ENCODE results near the gene MUC6. TPM values are rescaled to one million over a fixed set of nuclear protein-coding genes. Genes with fewer than 3 reads are reported as not detected.

Gene MUC6
- total and polyA plus RNA-seq, 9 of the 15 experiments (the other 6 are each of a cell fraction or from before 2014, with no cell fraction given): not detected

- no peak for ATAC-seq
- H3K4me2 ChIP-seq (ENCODE audit: insufficient read depth, low read length): no peak overlapping the region
- no peak overlapping the region for H3K27ac ChIP-seq (ENCODE audit: extremely low read depth, low read depth, low read length)
- no peaks in the 10 kb centered on the region for H3K9me3 ChIP-seq (replicated peaks; ENCODE audit: control insufficient read depth, insufficient read depth, low read depth, low read length)
- no peaks in the 10 kb centered on the region for H3K79me2 ChIP-seq (ENCODE audit: control insufficient read depth, insufficient read depth, low read length)
- no TSS peak for BruUV-seq (replicated peaks)
- H3K9ac ChIP-seq (ENCODE audit: insufficient read depth in 1 of 2, low read depth in 2 of 2, low read length in 2 of 2): no peak overlapping the region
- H2AFZ ChIP-seq (ENCODE audit: low read depth, low read length): no peak overlapping the region
- ChIA-PET CTCF (ENCODE audit: low intra/inter-chr PET ratio) (no interaction called here), POLR2A (no interaction called here)
- no peak for TF ChIP-seq KHSRP (IDR thresholded peaks at IDR 0.05)
- TF ChIP-seq ERF (CRISPR knock-in tag; IDR thresholded peaks at IDR 0.05): no peak
- no peak for DNase-seq (ENCODE audit: extremely low read depth in 1 of 4, low spot score in 3 of 4)
- intact Hi-C loops (cut with micrococcal nuclease) (no loop called here), in situ Hi-C loops (cut with MboI) (no loop called here)
- no peaks in the 10 kb centered on the region for H3K36me3 ChIP-seq (ENCODE audit: control insufficient read depth, insufficient read depth, low read length)
- 14% methylated on average over 13 of the region's 18 CpGs for WGBS (ENCODE audit: insufficient coverage, low coverage, missing lambda C conversion rate)
- FAIRE-seq: no peak
- H4K20me1 ChIP-seq (replicated peaks; ENCODE audit: control insufficient read depth, insufficient read depth, low read length): peaks cover 3% of the 10 kb centered on the region; the same call in 1 of the 2 replicates
- peaks cover 3 to 28% of the 10 kb centered on the region in 2 experiments; a peak in 4 of 5 replicates for H3K27me3 ChIP-seq (ENCODE audit: control insufficient read depth in 2 of 2, insufficient read depth in 2 of 2, low read length in 2 of 2)
- H3K9me1 ChIP-seq (ENCODE audit: control insufficient read depth, insufficient read depth, low read length): no peaks in the 10 kb centered on the region
- H3K4me3 ChIP-seq: no peak overlapping the region
- peaks cover 0 to 19% of the 10 kb centered on the region in 2 experiments; a peak in 3 of 5 replicates for H3K4me1 ChIP-seq (replicated peaks in 1 of 2; ENCODE audit: control insufficient read depth in 2 of 2, insufficient read depth in 2 of 2, low read length in 2 of 2)
Observed at GRCh38 chr11:1076061-1076665, 39.6 kb upstream of the MUC6 start.

DNA sequence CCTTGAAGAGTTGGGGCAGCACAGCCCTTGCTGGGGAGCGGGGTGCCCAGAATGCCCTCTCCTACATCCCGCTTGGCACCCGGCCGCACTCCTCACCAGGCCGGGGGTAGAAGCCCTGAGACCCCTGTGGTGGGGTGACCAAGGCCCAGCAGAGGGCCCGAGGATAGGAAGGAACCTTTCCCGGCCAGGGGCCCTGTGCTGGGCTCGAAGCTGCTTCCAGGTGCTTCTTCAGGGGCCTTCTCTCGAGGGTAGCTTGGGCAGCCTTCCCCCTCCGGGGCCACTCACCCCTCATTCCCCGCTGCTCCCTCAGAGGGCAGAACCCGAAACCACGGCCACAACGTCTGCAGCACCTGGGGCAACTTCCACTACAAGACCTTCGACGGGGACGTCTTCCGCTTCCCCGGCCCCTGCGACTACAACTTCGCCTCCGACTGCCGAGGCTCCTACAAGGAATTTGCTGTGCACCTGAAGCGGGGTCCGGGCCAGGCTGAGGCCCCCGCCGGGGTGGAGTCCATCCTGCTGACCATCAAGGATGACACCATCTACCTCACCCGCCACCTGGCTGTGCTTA is 38.9 kb upstream of the MUC6 start:
- Histone ChIP-seq H2AFZ (ENCODE audit: low read depth, low read length) (no peak overlapping the region), H3K4me1 (replicated peaks in 1 of 2; ENCODE audit: control insufficient read depth in 2 of 2, insufficient read depth in 2 of 2, low read length in 2 of 2) (peaks cover 0 to 19% of the 10 kb centered on the region in 2 experiments; a peak in 3 of 5 replicates), H3K4me3 (no peak overlapping the region), H3K27ac (ENCODE audit: extremely low read depth, low read depth, low read length) (no peak overlapping the region), H3K9me1 (ENCODE audit: control insufficient read depth, insufficient read depth, low read length) (no peaks in the 10 kb centered on the region), H3K36me3 (ENCODE audit: control insufficient read depth, insufficient read depth, low read length) (no peaks in the 10 kb centered on the region), H3K9ac (ENCODE audit: insufficient read depth in 1 of 2, low read depth in 2 of 2, low read length in 2 of 2) (no peak overlapping the region), H3K79me2 (ENCODE audit: control insufficient read depth, insufficient read depth, low read length) (no peaks in the 10 kb centered on the region), H3K27me3 (ENCODE audit: control insufficient read depth in 2 of 2, insufficient read depth in 2 of 2, low read length in 2 of 2) (peaks cover 3 to 28% of the 10 kb centered on the region in 2 experiments; a peak in 4 of 5 replicates), H3K9me3 (replicated peaks; ENCODE audit: control insufficient read depth, insufficient read depth, low read depth, low read length) (no peaks in the 10 kb centered on the region), H3K4me2 (ENCODE audit: insufficient read depth, low read length) (no peak overlapping the region), H4K20me1 (replicated peaks; ENCODE audit: control insufficient read depth, insufficient read depth, low read length) (peaks cover 8% of the 10 kb centered on the region; the same call in 1 of the 2 replicates)
- in situ Hi-C loops (cut with MboI): no loop called here
- 11% methylated on average over 26 of the region's 28 CpGs for WGBS (ENCODE audit: insufficient coverage, low coverage, missing lambda C conversion rate)
- FAIRE-seq: no peak
- DNase-seq (ENCODE audit: extremely low read depth in 1 of 4, low spot score in 3 of 4): no peak
- ATAC-seq: peak; percentile 33; the same call in 1 of the 3 replicates
- ChIA-PET POLR2A (no interaction called here), CTCF (ENCODE audit: low intra/inter-chr PET ratio) (no interaction called here)
- BruUV-seq (replicated peaks): no TSS peak
- intact Hi-C loops (cut with micrococcal nuclease): no loop called here
- TF ChIP-seq SRSF9 (IDR thresholded peaks at IDR 0.05; ENCODE audit: borderline replicate concordance, low read depth, low read length) (no peak), XRCC3 (IDR thresholded peaks at IDR 0.05) (no peak), ZBTB5 (IDR thresholded peaks at IDR 0.05) (no peak), SAFB (IDR thresholded peaks at IDR 0.05; ENCODE audit: borderline replicate concordance, low read depth, low read length) (no peak), FUS (optimal IDR thresholded peaks at IDR 0.05; ENCODE audit: low read depth, low read length) (no peak), SMARCE1 (IDR thresholded peaks at IDR 0.05) (no peak), ZNF511 (CRISPR knock-in tag; IDR thresholded peaks at IDR 0.05) (no peak), FOXA1 (IDR thresholded peaks at IDR 0.05; ENCODE audit: borderline replicate concordance) (no peak), FOXP4 (CRISPR knock-in tag; IDR thresholded peaks at IDR 0.05; ENCODE audit: borderline replicate concordance) (no peak)

All from K562 (cell line).